ENCODE data around the gene MYO1B. TPM values are rescaled to one million over a fixed set of nuclear protein-coding genes. Genes with fewer than 3 reads are reported as not detected.

MYO1B gene
- total and polyA plus RNA-seq, 12 donors: 8.7 to 32.4 (median 14.4) TPM

GRCh38 chr2:191217580-191217979 lies 27.6 kb upstream of the MYO1B start:
- ATAC-seq (peak in 2 of 8 donors; percentile 32 to 63), DNase-seq (no peak)
- 44 to 64% methylated on average over 1 of the region's 1 CpG for WGBS, 2 donors
- H3K27me3 ChIP-seq: no peaks in the 10 kb centered on the region
- no peak overlapping the region for H3K4me3 ChIP-seq
- H3K27ac ChIP-seq: peak overlapping the region in 1 of 10 donors; percentile 51
- peaks cover 0 to 3% (median 0%) of the 10 kb centered on the region in 11 donors for H3K9me3 ChIP-seq
- H3K4me1 ChIP-seq: peaks cover 0 to 21% (median 10%) of the 10 kb centered on the region in 9 donors
- intact Hi-C loops (cut with DNase I): loop anchor here in 6 of 10 donors (2.0 to 5.0 kb wide), 4 partner anchors 50 to 305 kb away; no protein-coding TSS in a partner anchor
- no peaks in the 10 kb centered on the region for H3K36me3 ChIP-seq
- TF ChIP-seq CTCF (IDR thresholded peaks at IDR 0.05): no peak

- Histone ChIP-seq H3K27me3 (no peaks in the 10 kb centered on the region), H3K36me3 (no peaks in the 10 kb centered on the region), H3K27ac (peak overlapping the region in 2 of 10 donors; percentile 2 to 51), H3K9me3 (no peaks in the 10 kb centered on the region), H3K4me3 (no peak overlapping the region), H3K4me1 (peaks cover 0 to 28% (median 16%) of the 10 kb centered on the region in 9 donors)
- peak in 1 of 2 donors; percentile 46 for DNase-seq
- ATAC-seq: peak in 7 of 8 donors; percentile 25 to 75 (median 56)
- intact Hi-C loops (cut with DNase I): loop anchor here in 5 of 10 donors (1.0 to 5.0 kb wide), 6 partner anchors 51 to 304 kb away; no protein-coding TSS in a partner anchor
- TF ChIP-seq CTCF (IDR thresholded peaks at IDR 0.05): peak; percentile 46 to 79 (median 66)
- WGBS, 2 donors: 30 to 31% methylated on average over 5 of the region's 5 CpGs
Observed at GRCh38 chr2:191218292-191218898, 26.8 kb upstream of the MYO1B start.

- WGBS, 2 donors: 90 to 97% methylated on average over 2 of the region's 2 CpGs
- no peaks in the 10 kb centered on the region for H3K36me3 ChIP-seq
- ATAC-seq (no peak), DNase-seq (no peak)
- H3K4me1 ChIP-seq: peaks cover 0 to 33% (median 20%) of the 10 kb centered on the region in 9 donors
- peak overlapping the region in 3 of 10 donors; percentile 55 to 76 (median 75) for H3K27ac ChIP-seq
- no peak for TF ChIP-seq CTCF (IDR thresholded peaks at IDR 0.05)
- no peaks in the 10 kb centered on the region for H3K27me3 ChIP-seq
- no peak overlapping the region for H3K4me3 ChIP-seq
- H3K9me3 ChIP-seq: no peaks in the 10 kb centered on the region
- intact Hi-C loops (cut with DNase I): loop anchor here in 4 of 10 donors (5.0 to 10.0 kb wide), 3 partner anchors 53 to 282 kb away; no protein-coding TSS in a partner anchor
Observed at GRCh38 chr2:191220671-191221070, 24.5 kb upstream of the MYO1B start.

GRCh38 chr2:191221666-191222065 lies 23.5 kb upstream of the MYO1B start:
- no peak overlapping the region for H3K4me3 ChIP-seq
- no peaks in the 10 kb centered on the region for H3K9me3 ChIP-seq
- DNase-seq (no peak), ATAC-seq (no peak)
- no peaks in the 10 kb centered on the region for H3K36me3 ChIP-seq
- intact Hi-C loops (cut with DNase I): loop anchor here in 4 of 10 donors (5.0 to 10.0 kb wide), 3 partner anchors 54 to 281 kb away; no protein-coding TSS in a partner anchor
- no peaks in the 10 kb centered on the region for H3K27me3 ChIP-seq
- 89% methylated on average over 5 of the region's 5 CpGs for WGBS, 2 donors
- peak overlapping the region in 8 of 10 donors; percentile 9 to 76 (median 60) for H3K27ac ChIP-seq
- peaks cover 0 to 39% (median 20%) of the 10 kb centered on the region in 9 donors for H3K4me1 ChIP-seq
- no peak for TF ChIP-seq CTCF (IDR thresholded peaks at IDR 0.05)
